HCT116 (cell line): ENCODE measurements around the gene ALKBH8.

Source experiments
- CTCF ChIP-seq, 3 experiments: fragments of 200-600 bp in 1 of 3; sonication (generic) in 1 of 3; IDR thresholded peaks in 2 of 3; conservative IDR thresholded peaks in 1 of 3; 2 replicates each; pipeline ENCODE4 v1.5.1; 2012 to 2017; ENCODE audit warnings: low read depth in 2 of 3, low read length in 2 of 3, antibody characterized with exemption in 1 of 3, borderline replicate concordance in 1 of 3, control low read depth in 1 of 3, mild to moderate bottlenecking in 1 of 3, mixed read lengths in 1 of 3, mixed run types in 1 of 3, moderate library complexity in 1 of 3; ENCODE audit not compliant: insufficient read depth in 1 of 3
- MAX ChIP-seq: IDR thresholded peaks from 2 replicates; pipeline ENCODE4 v1.6.1; 2012
- POLR2A ChIP-seq: IDR thresholded peaks from 2 replicates; pipeline ENCODE4 v1.7.0; 2011; ENCODE audit warnings: borderline replicate concordance; ENCODE audit not compliant: insufficient read depth, insufficient read length; ENCODE audit errors: extremely low read depth
- SIN3A ChIP-seq: IDR thresholded peaks from 2 replicates; pipeline ENCODE4 v1.6.1; 2012; ENCODE audit warnings: low read depth

DNA sequence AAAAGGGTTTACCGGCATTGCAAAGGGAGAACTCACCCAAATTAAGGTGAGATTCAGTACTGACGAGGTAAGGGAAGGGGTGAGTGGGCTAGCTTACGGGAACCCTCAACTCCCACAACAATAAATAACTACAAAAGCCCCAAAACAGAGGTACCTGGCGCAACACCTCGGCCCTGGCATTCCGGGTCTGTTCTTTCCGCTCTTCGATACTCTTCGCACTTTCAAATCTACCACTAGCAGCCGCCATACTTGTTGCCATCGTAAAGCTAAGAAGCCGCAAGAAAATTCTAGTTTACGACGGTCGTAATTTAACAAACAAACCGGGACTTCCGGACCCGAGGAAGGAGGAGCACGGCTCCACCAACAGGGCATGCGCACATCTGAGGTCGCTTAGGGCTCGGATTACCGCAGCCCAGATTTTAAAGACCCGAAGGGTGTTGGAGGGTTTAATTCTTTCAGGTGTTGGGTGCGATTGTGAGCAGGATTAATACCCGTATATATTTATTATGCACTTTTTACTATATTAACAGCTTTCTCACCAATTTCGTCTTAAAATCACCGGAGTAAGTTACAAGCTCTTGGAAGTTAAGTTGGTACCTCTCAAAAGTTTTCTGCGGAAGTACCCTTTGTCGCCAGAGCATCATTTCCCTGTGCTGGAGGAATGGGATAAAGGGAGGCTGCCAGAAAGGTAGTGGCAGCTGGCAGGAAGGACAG is 107.8 kb downstream of the ALKBH8 start, which contains the start of gene CWF19L2:
- TF ChIP-seq SIN3A = peak; percentile 56; the same call in 1 of the 2 replicates
- no peak for TF ChIP-seq CTCF (IDR thresholded peaks at IDR 0.05 in 2 of 3, conservative IDR thresholded peaks at IDR 0.05 in 1 of 3; ENCODE audit: borderline replicate concordance in 1 of 3, insufficient read depth in 1 of 3, low read depth in 2 of 3, low read length in 2 of 3)
- TF ChIP-seq POLR2A = peak; percentile 93
- peak; percentile 21; the same call in 1 of the 2 replicates for TF ChIP-seq MAX
